Chondrocyte (in vitro differentiated cells): ENCODE results near the gene FKBP11. TPM values are rescaled to one million over a fixed set of nuclear protein-coding genes. Genes with fewer than 3 reads are reported as not detected.

Experiments
- DNase-seq: peaks from one replicate; pipeline ENCODE4 v3.0.0; 2021; ENCODE audit warnings: mixed read lengths, low spot score
- H3K27ac Mint-ChIP-seq: one replicate; pipeline ENCODE4 v1.8.0; 2021; ENCODE audit warnings: mild to moderate bottlenecking, moderate library complexity, mixed read lengths; ENCODE audit not compliant: unreplicated experiment
- H3K27me3 Mint-ChIP-seq: 2 replicates; pipeline ENCODE4 v1.8.0; 2021; ENCODE audit warnings: low read depth, mixed read lengths
- H3K36me3 Mint-ChIP-seq: 2 replicates; pipeline ENCODE4 v1.8.0; 2021; ENCODE audit warnings: low read depth, mixed read lengths
- H3K4me1 Mint-ChIP-seq: 2 replicates; pipeline ENCODE4 v1.8.0; 2021; ENCODE audit warnings: low read depth, mild to moderate bottlenecking, mixed read lengths
- H3K4me3 Mint-ChIP-seq: one replicate; pipeline ENCODE4 v1.8.0; 2021; ENCODE audit warnings: mild to moderate bottlenecking, moderate library complexity, mixed read lengths; ENCODE audit not compliant: unreplicated experiment
- H3K9me3 Mint-ChIP-seq: 2 replicates; pipeline ENCODE4 v1.8.0; 2021; ENCODE audit warnings: low read depth, mixed read lengths
- CTCF ChIP-seq: fragments of 200-600 bp; sonication (generic); IDR thresholded peaks from 2 replicates; pipeline ENCODE4 v1.5.0; 2021; ENCODE audit warnings: antibody characterized with exemption, mild to moderate bottlenecking, moderate library complexity
- total RNA-seq: library from RNA; stranded (reverse); gene quantifications from 3 replicates; pipeline ENCODE4 v1.2.1, GENCODE V29; 2021

Gene FKBP11
- total RNA-seq, 1 donor from 2014 or later: 23.5 TPM

GRCh38 chr12:48929551-48929950 is 4.3 kb upstream of the FKBP11 start:
- Mint-ChIP-seq H3K36me3 (peaks cover 30% of the 10 kb centered on the region), H3K27ac (no peak overlapping the region)
- no peak for DNase-seq

GRCh38 chr12:48927261-48927660 is 2.0 kb upstream of the FKBP11 start:
- no peak for DNase-seq
- Mint-ChIP-seq H3K27ac (no peak overlapping the region), H3K9me3 (no peaks in the 10 kb centered on the region), H3K4me1 (peaks cover 4% of the 10 kb centered on the region), H3K27me3 (no peaks in the 10 kb centered on the region), H3K4me3 (no peak overlapping the region), H3K36me3 (peaks cover 23% of the 10 kb centered on the region)
- no peak for TF ChIP-seq CTCF

More at GRCh38 chr12:48929551-48929950, 4.3 kb upstream of the FKBP11 start:
- no peak for TF ChIP-seq CTCF
- H3K9me3 Mint-ChIP-seq: no peaks in the 10 kb centered on the region
- no peak overlapping the region for H3K4me3 Mint-ChIP-seq
- peaks cover 4% of the 10 kb centered on the region for H3K4me1 Mint-ChIP-seq
- no peaks in the 10 kb centered on the region for H3K27me3 Mint-ChIP-seq

GRCh38 chr12:48924617-48925303 is 532 bp downstream of the FKBP11 start:
- Mint-ChIP-seq H3K27me3 (no peaks in the 10 kb centered on the region), H3K27ac (peak overlapping the region; percentile 51), H3K4me3 (peak overlapping the region; percentile 78), H3K36me3 (peaks cover 22% of the 10 kb centered on the region), H3K9me3 (no peaks in the 10 kb centered on the region), H3K4me1 (peaks cover 4% of the 10 kb centered on the region)
- DNase-seq: peak; percentile 38
- peak; percentile 67 for TF ChIP-seq CTCF

GRCh38 chr12:48923117-48923516 is 2.2 kb downstream of the FKBP11 start:
- no peak for DNase-seq
- no peaks in the 10 kb centered on the region for H3K27me3 Mint-ChIP-seq
- no peak overlapping the region for H3K4me3 Mint-ChIP-seq
- H3K27ac Mint-ChIP-seq: no peak overlapping the region
- H3K36me3 Mint-ChIP-seq: peaks cover 17% of the 10 kb centered on the region
- no peaks in the 10 kb centered on the region for H3K9me3 Mint-ChIP-seq
- H3K4me1 Mint-ChIP-seq: peaks cover 4% of the 10 kb centered on the region
- no peak for TF ChIP-seq CTCF

GRCh38 chr12:48917857-48918537 is 7.3 kb downstream of the FKBP11 start:
- Mint-ChIP-seq H3K4me1 (no peaks in the 10 kb centered on the region), H3K36me3 (peaks cover 4% of the 10 kb centered on the region), H3K9me3 (no peaks in the 10 kb centered on the region), H3K27ac (no peak overlapping the region), H3K27me3 (no peaks in the 10 kb centered on the region), H3K4me3 (no peak overlapping the region)
- no peak for TF ChIP-seq CTCF
- DNase-seq: no peak
